Stimulated activated CD8-positive, alpha-beta memory T cell treated with anti-CD3 and anti-CD28 coated beads, Interleukin-7, amount 100 ng/mL, for 1 hour (primary cell): Measurements from ENCODE around the gene RFPL1.
"Not testable (repeated sequence)": the region's sequence is repeated elsewhere in the genome, so short reads cannot be mapped to it uniquely, and the experiment has no call there.

Experiments
- DNase-seq, 2 donors: peaks; one replicate each; pipeline ENCODE4 v3.0.0-alpha.2; 2020; ENCODE audit warnings: low read depth in 2 of 2

The RFPL1 gene

DNA sequence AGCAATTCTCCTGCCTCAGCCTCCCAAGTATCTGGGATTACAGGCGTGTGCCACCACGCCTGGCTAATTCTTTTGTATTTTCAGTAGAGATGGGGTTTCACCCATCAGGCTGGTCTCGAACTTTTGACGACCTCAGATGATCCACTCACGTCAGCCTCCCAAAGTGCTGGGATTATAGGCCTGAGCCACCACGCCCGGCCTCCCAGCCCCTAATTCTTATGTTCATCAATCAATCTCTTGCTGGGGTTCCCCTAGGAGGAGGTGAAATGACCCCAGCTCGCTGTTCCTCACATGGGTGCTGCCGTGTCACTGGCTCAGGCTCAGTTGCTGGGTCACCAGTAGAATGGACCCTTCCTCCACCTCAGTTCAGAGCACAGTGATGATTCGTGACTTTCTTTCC, at the start of gene RFPL1:
TSS of gene RFPL1 (plus strand) at position 301 of the 400 bp plus-strand sequence.
- DNase-seq, result not testable (repeated sequence)

DNA sequence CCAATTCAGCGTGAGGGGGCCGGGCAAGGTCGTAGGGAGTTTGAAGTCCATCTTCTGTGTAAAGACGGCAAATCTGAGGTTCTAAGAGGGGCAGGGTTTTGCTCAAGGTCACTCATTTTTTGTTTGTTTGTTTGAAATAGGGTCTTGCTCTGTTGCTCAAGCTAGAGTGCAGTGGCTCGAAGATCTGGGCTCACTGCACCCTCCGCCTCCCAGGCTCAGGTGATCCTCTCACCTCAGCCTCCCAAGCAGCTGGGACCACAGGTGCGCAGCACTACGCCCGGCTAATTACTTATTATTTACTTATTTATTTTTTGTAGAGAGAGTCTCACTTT, 49.7 kb upstream of the RFPL1 start:
- no peak for DNase-seq

DNA sequence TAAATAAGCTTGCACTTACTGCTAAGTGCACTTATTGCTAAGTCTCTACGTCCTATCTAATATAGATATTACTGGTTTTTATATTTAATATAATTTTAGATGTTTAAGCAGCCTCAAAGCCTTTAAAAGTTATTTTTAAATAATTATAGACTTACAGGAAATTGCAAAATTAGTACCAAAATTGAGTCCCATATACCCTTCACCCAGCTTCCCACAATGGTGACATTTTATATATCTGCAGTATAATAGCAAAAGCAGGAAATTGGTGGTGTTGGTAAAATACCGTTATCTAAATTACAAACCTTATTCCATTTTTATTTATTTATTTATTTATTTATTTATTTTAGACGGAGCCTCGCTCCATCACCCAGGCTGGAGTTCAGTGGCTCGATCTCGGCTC, 48.1 kb upstream of the RFPL1 start:
- no peak for DNase-seq

DNA sequence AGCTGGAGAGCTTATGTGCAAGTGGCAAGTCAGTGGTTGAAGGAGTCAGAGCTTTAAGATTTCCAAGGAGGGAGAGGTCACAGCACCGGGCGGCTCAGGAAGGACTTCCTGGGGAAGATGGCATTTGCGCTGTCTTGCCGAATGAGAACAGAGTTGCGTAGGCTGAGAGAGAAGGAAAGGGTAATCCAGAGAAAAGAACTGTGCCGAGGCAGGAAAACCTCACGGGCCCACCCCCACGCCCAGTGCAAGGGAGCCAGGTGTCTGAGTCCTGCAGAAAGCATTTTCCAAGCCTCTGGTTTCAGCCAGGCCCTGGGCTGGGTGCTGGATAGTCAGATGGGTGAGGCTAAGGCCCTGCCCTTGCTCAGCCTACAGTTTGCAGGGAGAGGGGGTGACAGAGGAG, 46.8 kb upstream of the RFPL1 start:
- DNase-seq, result no peak

DNA sequence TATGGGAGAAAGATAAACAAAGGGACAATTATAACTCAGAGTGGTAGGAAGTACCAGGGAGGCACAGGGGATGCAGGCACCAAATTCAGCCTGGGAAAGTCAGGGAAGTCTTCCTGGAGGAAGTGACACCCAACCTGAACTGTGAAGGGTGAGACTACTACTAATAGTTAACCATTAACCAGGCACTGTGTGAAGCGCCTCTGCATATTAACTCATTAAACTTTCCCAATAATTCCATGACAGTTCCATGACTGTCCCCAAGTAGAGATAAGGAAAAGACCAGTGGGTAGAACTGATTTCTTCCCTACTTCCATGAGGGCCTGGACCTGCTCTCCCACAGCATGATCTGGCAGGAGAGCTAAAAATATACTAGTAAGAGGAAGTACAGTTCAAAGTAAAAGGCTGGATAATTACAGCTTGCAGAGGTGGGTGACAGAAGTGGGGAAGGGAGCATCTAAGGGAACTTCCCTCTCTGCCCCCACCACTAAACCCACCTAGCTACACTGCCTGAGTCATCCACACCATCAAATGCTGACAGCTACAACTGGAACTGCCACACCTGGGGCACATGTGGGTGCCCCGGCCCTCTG, 45.3 kb upstream of the RFPL1 start:
- DNase-seq, result no peak

DNA sequence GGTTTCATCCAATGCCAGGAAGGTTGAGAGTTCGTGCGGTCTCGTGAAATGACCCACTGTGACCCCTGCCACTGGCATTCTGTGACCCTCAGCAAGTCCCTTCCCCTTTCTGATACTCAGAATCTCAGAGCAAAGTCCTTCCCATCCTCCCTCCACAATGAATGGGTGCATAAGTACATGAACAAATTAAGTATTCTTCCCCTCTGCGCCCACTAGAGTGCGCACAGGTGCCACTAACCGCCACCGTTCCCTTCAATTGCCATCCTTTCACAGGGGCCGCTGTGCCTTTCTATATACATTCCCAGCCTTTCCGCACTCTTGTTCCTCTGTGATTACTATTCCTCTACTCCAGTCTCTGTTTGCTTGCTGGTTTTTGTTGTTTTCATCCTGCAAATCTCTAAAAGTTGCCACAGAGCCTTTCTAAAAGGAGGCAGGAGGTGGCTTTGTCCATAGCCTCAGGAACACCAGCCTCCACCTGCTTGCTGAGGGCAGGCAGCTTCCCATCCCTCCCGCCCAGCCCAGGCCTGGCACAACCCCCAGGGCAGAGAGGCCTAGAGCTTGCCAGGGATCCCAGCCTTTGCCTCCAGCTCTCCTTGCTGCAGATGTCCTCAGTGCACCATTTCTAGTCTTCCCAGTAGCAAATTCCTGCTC, 43.3 kb upstream of the RFPL1 start:
- DNase-seq, result peak; percentile 27 to 42

DNA sequence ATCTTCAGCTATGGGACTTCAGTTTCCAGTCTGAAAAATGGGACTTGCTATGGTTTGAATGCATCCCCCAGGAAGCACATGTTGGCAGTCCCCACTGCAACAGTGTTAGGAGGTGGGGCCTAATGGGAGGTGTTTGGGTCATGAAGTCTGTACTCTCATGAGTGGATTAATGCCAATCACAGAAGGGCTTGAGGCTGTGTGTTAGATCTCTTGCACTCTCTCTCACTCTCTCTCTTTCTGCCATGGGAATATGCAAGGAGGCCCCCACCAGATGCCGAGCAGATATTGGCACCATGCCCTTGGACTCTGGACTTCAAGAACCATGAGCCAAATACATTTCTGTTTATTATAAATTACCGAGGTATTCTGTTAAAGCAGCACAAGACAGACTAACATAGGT, 42.3 kb upstream of the RFPL1 start:
- no peak for DNase-seq

DNA sequence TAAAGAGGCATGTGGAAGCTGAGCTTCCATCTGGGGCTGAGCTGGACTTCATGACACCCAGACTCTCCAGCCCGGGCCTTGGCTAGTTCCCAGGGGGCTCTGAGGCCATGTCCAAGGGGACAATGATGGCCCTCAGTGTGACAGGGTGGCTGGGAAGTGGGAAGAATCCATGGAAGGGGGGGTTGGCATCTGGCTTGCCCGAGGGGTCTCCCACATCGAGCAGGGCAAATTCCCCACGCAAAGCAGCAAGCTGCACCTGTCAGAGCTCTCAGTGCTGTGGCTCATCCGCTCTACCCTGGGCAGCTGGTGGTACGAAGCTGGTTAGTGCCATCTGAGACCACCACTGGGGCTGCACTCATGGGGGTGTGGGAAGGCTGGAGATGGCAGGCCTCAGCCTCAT, 40.6 kb upstream of the RFPL1 start:
- DNase-seq, result no peak

DNA sequence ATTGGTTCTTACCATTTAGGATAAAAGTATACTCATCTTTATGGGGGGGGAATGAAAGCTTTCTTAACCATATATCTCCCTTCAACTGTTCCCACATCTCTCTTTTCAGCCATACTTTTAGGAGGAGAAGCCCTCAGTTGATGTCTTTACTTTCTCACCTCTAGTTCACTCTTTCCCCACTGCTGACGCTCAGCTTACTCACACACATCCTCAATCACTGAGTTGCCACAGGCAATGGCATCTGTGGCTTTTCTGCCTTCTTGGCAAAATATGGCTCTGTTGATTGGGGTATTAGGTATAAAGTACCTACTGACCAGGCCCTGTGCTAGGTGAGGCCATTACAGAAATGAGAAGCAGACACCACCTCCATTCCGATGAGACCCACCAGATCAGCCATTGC, 37.8 kb upstream of the RFPL1 start:
- no peak for DNase-seq

DNA sequence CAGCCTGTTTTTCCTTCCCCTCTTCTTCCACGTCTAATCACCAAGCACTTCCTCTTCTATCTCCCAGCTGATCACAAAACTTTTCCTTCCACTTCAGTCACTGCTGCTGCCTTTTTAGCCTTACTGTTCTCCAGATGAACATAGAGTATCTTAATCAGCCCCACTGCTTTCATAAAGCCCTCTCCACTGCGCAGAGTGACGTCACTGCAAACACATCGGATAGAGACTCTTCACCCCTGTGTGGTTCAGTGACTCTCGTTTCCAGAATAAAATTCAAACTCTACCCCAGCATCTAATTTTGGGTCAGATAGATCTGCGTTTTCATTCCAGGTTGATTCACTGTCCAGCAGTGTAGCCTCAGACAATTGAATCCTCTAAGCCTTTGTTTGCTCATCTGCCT, 36.8 kb upstream of the RFPL1 start:
- DNase-seq, result not testable (repeated sequence)

DNA sequence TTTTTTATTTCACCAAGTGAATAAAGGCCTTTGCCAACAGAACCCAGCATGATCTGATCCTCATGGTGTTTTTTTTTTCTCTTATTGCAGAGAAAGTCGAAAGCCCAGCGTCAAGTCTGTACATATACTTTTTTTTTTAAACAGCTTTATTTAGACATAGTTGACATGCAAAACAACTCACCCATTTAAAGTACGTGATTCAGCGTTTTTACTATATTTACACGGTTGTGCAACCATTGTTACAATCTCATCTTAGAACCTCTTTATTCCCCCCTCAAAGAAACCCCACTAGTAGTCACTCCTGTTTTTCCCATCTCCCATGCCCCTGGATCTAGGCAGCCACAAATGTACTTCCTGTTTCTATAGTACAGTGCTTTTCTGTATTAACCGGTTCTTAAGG, 29.4 kb upstream of the RFPL1 start:
- DNase-seq, result no peak

DNA sequence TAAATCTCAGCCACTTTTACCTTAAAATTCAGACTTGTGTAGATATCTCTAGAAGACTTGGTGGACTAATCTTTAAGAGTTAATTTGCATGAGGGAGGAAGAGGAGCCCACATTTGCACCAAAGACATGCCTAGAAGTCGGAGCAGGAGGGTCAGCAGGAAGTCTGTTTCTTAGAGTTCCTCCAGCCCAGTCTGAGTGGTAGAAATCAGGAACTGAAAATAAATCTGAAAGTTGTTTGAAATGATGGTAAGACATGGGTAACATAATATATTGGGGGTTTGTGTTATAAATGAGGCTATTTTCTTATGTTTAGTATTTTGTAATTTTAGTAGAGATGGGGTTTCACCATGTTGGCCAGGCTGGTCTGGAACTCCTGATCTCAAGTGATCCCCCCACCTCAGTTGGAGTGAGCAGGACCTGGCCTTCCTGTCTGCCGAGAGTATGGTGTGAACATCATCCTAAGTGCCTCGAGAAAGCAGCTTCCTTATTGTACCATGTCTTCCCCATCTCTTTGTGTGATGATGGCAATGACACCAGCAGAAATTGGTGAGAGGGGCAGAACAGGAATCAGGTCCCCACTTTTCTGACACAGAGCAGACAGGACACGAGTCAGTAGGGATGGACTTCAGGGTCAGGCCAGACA, 26.7 kb upstream of the RFPL1 start:
- not testable (repeated sequence) for DNase-seq

DNA sequence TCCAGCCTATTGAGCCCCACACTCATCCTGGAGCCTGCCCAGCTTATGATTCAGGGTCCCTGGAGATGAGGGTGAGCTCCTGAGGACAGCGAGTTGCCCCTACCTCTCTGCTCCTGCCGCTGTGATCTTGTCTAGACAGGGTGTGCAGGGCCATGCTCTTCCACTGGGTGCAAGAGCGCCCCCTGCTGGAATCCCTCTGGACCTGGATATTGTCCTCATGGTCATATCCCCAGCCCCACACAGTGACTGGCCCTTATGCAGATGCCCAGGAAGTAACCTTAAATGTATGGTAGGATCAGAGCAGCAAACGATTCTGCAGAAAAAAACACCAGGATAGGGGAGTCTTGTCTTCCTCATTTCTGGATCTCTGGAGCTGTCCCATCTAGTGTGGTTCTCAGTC, 25.6 kb upstream of the RFPL1 start:
- not testable (repeated sequence) for DNase-seq

DNA sequence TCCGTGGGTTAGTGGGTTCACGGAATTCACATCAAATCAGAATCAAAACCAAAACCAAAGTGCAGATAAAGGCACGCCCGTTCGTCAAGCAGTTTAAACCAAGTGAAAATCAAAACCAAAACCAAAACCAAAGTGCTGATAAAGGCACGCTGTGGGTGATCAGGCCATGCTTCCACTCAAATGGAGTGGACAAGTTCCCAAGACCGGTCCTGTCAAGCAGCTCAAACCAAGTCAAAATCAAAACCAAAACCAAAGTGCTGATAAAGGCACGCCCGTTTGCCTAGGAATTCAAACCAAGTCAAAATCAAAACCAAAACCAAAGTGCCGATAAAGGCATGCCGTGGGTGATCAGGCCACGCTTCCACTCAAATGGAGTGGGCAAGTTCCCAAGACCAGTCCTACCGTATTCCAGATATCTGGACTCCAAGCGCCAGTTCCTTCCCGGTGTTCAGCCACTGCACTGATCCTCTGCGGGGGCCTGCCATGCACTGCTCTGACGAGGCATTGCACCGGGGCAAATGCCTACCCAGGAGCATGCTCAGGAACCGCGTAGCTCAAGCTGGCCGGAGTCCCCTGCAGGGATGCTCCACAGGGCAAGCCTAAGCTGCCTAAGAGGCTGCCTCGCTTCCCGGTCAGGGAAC, 23.3 kb upstream of the RFPL1 start:
- peak; percentile 25 to 26 for DNase-seq

DNA sequence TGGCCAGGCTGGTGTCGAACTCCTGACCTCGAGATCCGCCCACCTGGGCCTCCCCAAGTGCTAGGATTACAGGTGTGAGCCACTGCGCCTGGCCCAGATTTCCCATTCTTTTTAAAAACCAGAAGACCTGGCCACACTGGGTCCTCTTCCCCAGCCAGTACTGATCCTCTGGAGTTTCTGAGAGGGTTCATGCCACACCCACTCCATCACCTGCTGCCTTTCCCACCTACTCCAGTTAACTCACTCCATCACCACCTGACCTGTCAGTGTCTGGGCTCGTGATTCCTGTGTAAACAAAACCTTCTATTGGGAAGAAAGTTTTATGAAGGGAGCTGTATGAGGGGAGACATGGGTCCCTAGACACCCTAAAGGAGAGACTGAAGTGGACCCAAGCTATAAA, 19.7 kb upstream of the RFPL1 start:
- DNase-seq, result not testable (repeated sequence)

DNA sequence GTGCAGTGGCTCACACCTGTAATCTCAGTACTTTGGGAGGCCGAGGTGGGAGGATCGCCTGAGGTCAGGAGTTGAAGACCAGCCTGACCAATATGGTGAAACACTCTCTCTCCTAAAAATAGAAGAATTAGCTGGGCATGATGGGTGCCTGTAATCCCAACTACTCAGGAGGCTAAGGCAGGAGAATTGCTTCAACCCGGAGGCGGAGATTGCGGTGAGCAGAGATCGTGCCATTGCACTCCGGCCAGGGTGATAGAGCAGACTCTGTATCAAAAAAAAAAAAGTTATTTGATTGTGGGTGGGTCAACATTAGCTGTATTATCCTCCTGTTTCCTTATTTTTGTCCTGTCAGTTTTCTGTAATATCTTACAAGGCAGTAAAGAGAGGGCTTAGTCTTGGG, 11.9 kb upstream of the RFPL1 start:
- no peak for DNase-seq

DNA sequence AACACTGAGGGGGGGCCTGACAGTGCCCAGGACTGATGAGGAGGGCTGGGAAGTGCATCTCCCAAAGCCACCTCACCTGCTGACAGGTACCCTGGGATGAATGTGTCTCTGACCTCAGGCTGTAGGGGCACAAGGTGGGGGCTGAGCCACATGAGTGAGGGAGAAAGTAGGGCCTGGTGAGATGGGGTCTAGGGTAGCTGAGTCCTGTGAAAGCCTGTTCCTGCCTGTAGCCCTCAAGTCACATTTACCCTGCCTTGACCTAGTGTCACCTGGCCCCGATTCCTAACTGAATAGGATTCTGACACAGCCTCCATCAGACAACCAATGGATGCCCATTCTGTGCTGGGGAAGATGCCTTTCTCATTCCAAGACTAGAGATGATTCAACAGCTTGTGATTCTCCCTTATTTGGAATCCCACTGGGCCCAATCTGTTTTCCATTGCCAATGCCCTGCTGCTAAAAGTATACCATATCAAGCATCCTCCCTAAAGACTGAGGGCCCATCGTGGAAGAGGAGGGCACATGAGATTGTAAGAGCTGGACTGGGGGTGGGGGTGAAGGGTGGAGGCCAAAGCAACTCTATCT, 11.1 kb upstream of the RFPL1 start:
- no peak for DNase-seq

DNA sequence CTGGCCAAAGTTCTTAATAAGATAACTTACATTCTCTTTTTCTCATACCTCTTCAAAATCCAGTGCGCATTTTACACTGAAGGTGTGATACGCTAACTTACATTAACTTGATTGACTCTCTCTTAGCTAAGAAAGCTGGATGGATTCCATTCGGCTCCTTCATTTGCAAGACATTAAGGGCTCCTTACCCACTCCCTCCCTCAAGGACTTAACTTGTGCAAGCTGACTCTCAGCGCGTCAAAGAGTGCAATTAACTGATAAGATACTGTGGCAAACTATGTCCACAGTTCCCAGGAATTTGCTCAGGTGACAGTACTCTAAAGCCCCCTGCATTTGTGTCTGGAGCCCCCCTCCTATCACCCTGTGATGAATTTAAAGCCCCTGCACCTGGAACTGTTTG, 6.4 kb upstream of the RFPL1 start:
- DNase-seq, result no peak

DNA sequence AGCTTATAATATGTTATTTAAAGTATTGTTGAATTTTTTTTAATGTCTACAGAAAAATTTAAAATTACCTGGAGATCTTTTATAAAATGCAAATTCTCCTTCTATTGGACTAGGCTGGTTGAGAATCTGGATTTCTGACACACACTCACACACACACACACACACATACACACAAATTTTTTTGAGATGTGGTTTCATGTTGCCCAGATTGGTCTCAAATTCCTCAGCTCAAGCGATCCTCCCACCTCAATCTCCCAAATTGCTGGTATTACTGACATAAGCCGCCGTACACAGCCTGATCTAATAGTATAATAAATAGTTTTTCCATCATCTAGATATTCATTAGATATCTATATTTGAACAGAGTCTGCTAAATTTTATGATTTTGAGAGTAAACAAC, 4.5 kb upstream of the RFPL1 start:
- DNase-seq, result no peak

DNA sequence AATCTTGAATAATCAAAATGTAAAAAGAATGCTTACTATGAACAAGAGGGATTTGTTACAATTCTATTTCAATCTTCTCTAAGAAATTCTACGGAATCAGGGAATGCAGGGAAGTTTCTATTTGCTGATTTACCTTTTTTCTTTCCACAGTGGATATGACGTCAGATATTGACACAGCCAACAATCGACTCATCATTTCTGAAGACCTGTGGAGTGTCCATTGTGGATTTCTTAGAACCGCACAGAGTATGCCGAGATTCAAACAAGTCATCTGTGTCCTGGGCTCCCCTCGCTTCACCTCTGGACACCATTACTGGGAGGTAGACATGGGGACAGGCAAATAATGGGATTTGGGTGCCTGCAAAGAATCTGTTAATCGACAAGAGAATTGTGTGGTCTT, 4.1 kb upstream of the RFPL1 start:
- DNase-seq, result no peak

DNA sequence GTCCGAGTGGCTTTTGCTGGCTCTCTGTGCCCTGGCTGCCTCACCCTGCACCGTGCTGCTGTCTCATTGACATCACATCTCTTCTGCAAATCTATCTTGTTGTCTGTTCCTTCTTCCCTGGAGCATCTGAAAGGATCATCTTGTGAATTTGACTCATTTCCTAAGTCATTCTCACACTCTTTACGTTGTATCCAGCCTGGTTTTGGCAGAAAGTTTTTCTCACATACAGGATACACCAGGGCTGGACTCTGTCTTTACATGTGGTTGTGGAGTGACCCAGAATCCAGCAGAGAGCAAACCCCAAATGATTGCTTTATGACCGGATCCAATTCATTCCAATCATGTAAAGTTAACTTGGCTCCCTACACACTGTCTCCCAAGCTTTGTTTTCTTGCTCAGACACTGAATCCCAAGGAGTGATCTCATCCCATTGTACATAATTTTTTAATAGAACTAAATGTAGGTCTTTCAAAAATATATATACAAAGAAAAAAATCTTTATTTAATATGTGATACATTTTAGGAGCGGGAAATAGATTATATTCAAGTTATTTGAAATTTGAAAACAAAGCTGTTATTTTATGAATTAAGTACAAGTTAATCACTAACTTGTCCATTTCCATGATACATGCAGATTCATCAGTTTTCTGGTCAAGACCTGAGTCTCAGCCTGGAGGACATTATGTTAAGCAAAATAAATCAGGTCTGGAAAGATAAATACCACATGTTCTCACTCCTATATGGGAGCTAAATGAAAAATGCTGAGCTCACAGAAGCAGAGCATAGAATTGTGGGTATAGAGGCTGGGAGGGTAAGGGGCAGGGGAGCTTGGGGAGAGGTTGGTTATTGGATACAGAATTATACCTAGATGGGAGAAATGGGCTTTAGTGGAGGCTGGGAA, 2.9 kb upstream of the RFPL1 start:
- no peak for DNase-seq

DNA sequence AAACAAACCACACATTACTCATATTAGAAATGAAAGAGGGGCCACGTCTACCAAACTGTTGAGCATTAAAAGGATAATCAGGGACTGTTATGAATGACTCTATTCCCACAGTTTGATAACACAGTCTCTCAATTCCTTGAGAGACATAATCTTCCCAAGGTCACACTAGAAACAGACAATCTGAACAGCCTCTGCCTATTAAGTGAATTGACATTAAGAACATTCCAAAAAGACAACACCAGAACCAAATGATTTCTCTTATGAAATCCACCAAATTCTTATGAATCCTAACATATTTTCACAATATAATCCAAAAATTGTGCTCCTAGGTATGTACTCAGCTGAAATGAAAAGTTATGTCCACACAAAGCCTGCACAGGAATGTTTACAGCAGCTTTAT, 4.6 kb downstream of the RFPL1 start:
- no peak for DNase-seq
